Measurements from ENCODE around the gene DCDC2C. TPM values are rescaled to one million over a fixed set of nuclear protein-coding genes. Genes with fewer than 3 reads are reported as not detected.

Gene DCDC2C
- total RNA-seq, 4 donors from 2014 or later = not detected

DNA sequence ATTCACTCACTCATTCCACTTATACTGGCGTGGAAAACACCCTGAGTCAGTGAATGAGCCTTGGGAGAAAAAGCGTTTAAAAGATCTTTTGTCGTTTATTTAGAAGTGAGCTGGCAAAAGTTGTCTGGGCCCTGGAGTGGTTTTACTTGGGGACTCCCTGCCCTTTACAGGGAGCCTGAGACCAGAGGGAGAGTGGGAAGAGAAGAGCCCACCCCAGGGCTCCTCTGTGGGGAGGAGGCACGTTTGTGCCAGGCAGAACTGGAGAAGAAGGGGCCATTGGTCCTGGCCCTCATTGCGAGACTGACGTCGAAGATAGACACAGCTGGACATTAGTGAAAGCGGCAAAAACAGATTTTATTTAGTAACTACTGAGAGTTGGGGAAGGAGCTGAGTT, 25.7 kb downstream of the DCDC2C start:
- Histone ChIP-seq H3K4me3 (no peak overlapping the region), H3K27ac (no peak overlapping the region), H3K4me1 (no peaks in the 10 kb centered on the region), H3K27me3 (no peaks in the 10 kb centered on the region), H3K36me3 (no peaks in the 10 kb centered on the region), H3K9me3 (no peaks in the 10 kb centered on the region)
- TF ChIP-seq, protein P1, sequence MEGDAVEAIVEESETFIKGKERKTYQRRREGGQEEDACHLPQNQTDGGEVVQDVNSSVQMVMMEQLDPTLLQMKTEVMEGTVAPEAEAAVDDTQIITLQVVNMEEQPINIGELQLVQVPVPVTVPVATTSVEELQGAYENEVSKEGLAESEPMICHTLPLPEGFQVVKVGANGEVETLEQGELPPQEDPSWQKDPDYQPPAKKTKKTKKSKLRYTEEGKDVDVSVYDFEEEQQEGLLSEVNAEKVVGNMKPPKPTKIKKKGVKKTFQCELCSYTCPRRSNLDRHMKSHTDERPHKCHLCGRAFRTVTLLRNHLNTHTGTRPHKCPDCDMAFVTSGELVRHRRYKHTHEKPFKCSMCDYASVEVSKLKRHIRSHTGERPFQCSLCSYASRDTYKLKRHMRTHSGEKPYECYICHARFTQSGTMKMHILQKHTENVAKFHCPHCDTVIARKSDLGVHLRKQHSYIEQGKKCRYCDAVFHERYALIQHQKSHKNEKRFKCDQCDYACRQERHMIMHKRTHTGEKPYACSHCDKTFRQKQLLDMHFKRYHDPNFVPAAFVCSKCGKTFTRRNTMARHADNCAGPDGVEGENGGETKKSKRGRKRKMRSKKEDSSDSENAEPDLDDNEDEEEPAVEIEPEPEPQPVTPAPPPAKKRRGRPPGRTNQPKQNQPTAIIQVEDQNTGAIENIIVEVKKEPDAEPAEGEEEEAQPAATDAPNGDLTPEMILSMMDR (IDR thresholded peaks at IDR 0.05) = no peak
- no peak for TF ChIP-seq POLR2A (IDR thresholded peaks at IDR 0.05)
- intact Hi-C loops (cut with DNase I; ENCODE audit: low total_unique reads) = no loop called here
- DNase-seq = no peak

DNA sequence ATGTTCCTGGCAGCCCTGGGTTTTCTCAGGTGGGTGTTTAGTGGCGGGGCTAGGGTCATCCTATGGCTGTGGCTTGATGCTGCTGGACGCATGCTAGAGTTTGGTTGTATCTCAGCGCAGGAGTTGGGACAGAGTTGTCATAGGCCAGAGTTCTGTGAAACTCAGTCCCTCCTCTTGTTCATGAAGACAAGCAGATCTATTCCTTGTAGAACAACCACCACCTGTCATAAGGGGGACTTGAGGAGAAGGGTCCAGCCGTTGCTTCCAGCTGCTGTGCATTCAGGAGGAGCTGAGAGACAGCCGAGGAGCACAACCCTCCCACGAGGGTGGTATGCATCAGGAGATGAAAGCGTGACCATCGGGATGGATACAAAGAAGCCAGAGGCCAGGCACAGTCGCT, 26.4 kb downstream of the DCDC2C start:
- no peaks in the 10 kb centered on the region for H3K36me3 ChIP-seq
- no peaks in the 10 kb centered on the region for H3K4me1 ChIP-seq
- no peak overlapping the region for H3K27ac ChIP-seq
- H3K9me3 ChIP-seq = no peaks in the 10 kb centered on the region
- no peak for DNase-seq
- intact Hi-C loops (cut with DNase I; ENCODE audit: low total_unique reads) = no loop called here
- TF ChIP-seq POLR2A (IDR thresholded peaks at IDR 0.05) = no peak
- TF ChIP-seq, protein P1 (IDR thresholded peaks at IDR 0.05) = no peak
- H3K4me3 ChIP-seq = no peak overlapping the region
- no peaks in the 10 kb centered on the region for H3K27me3 ChIP-seq

DNA sequence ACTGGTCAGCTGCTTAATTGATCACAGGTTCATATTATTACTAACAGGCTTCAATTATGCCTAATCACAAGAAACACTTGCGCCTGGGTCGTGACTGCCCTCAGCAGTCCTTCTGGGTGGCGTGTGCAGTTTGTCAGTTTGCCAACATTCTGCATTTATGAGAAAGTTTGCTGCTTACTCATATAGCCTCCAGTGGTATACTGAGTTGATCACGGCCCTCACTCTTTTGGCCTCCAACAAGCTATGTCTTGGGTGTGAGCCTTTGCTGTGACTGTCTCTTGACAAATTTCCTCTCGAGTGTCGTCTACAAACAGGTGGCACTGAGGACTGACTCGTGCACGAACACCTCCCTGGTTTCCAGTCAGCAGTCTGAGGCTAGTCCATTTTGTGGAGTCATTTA, 27.3 kb downstream of the DCDC2C start:
- TF ChIP-seq, protein P1 (IDR thresholded peaks at IDR 0.05) = no peak
- no peak for TF ChIP-seq POLR2A (IDR thresholded peaks at IDR 0.05)

DNA sequence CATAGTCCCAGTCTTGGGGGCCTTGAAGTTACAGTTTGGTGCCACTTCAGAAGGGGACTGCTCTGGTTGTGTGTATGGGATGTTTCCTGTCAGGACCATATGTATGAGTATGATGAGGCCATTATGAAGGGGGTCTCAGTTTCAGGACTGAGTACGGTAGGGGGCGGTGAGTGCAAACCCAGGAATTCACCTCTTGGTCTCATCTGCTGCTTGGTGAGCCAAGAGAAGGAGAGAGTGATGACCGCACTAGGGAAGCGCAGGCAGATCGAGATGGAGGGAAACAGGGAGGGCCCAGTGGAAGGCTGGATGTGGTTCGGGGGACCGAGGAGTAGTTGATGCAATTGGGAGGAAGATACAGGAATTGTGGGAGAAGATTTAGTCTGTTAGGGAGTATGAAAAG, 28.5 kb downstream of the DCDC2C start:
- TF ChIP-seq, protein P1 (IDR thresholded peaks at IDR 0.05) = no peak
- no peak for TF ChIP-seq POLR2A (IDR thresholded peaks at IDR 0.05)
- no peak overlapping the region for H3K4me3 ChIP-seq
- DNase-seq = no peak
- H3K4me1 ChIP-seq = no peaks in the 10 kb centered on the region
- no peak overlapping the region for H3K27ac ChIP-seq
- intact Hi-C loops (cut with DNase I; ENCODE audit: low total_unique reads) = no loop called here
- no peaks in the 10 kb centered on the region for H3K9me3 ChIP-seq
- H3K27me3 ChIP-seq = no peaks in the 10 kb centered on the region
- no peaks in the 10 kb centered on the region for H3K36me3 ChIP-seq

More for the DNA sequence above, 27.3 kb downstream of the DCDC2C start:
- Histone ChIP-seq H3K27ac (no peak overlapping the region), H3K4me1 (no peaks in the 10 kb centered on the region), H3K9me3 (no peaks in the 10 kb centered on the region), H3K27me3 (no peaks in the 10 kb centered on the region), H3K4me3 (no peak overlapping the region), H3K36me3 (no peaks in the 10 kb centered on the region)
- no peak for DNase-seq
- intact Hi-C loops (cut with DNase I; ENCODE audit: low total_unique reads) = no loop called here

DNA sequence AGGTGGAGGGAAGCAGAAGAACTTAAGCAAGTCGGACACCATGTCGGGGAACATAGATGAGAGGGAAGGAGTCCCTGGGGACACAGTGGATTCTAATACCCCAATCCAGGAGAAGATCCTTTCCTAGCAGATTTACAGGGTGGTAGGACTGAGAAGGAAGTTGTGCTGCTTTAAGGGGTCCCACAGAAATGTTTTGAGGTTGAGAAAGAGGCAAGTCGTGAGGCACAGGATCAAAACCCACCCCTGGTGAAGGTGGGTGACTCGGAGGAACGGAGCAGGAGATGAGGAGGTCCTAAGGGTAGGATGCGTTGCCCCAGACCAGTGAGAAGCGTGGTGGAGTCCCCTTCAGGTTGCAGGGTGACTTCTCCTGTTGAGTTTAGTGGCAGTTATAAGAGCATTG, 32.7 kb downstream of the DCDC2C start:
- intact Hi-C loops (cut with DNase I; ENCODE audit: low total_unique reads) = no loop called here
- no peak for TF ChIP-seq POLR2A (IDR thresholded peaks at IDR 0.05)
- TF ChIP-seq, protein P1 (IDR thresholded peaks at IDR 0.05) = no peak
- H3K9me3 ChIP-seq = no peaks in the 10 kb centered on the region

More for the DNA sequence above, 32.7 kb downstream of the DCDC2C start:
- no peak overlapping the region for H3K27ac ChIP-seq
- no peak overlapping the region for H3K4me3 ChIP-seq
- DNase-seq = no peak
- H3K36me3 ChIP-seq = no peaks in the 10 kb centered on the region
- no peaks in the 10 kb centered on the region for H3K4me1 ChIP-seq
- H3K27me3 ChIP-seq = no peaks in the 10 kb centered on the region

All from uterus (tissue), 4 donors.